HEK293 (cell line): ENCODE results near the gene KDSR.

Experiments used
- HOXC10 ChIP-seq: sonication (generic); formaldehyde crosslinking; IDR thresholded peaks from 2 replicates; pipeline ENCODE4 v1.8.1; 2023; ENCODE audit warnings: mild to moderate bottlenecking, missing genetic modification reagents
- REPIN1 ChIP-seq: fragments of 450-650 bp; formaldehyde crosslinking; IDR thresholded peaks from 2 replicates; pipeline ENCODE4 v1.5.1; 2017; ENCODE audit warnings: missing biosample characterization, missing genetic modification characterization, low read depth
- SP3 ChIP-seq: fragments of 450-650 bp; formaldehyde crosslinking; IDR thresholded peaks from 2 replicates; pipeline ENCODE4 v1.5.1; 2016; ENCODE audit warnings: missing biosample characterization, missing genetic modification characterization
- TRIM28 ChIP-seq: IDR thresholded peaks from 2 replicates; pipeline ENCODE4 v1.6.1; 2011; ENCODE audit warnings: low read length, control low read depth, borderline replicate concordance
- ZEB2 ChIP-seq: fragments of 450-650 bp; formaldehyde crosslinking; IDR thresholded peaks from 2 replicates; pipeline ENCODE4 v1.5.1; 2016; ENCODE audit warnings: missing biosample characterization, missing genetic modification characterization
- ZIC2 ChIP-seq: fragments of 450-650 bp; formaldehyde crosslinking; IDR thresholded peaks from 2 replicates; pipeline ENCODE4 v1.5.1; 2016; ENCODE audit warnings: missing biosample characterization, missing genetic modification characterization
- ZNF202 ChIP-seq: fragments of 450-650 bp; formaldehyde crosslinking; IDR thresholded peaks from 2 replicates; pipeline ENCODE4 v1.5.1; 2016; ENCODE audit warnings: missing biosample characterization, missing genetic modification characterization, borderline replicate concordance
- ZNF341 ChIP-seq: fragments of 450-650 bp; formaldehyde crosslinking; IDR thresholded peaks from 2 replicates; pipeline ENCODE4; 2016; ENCODE audit warnings: low read depth, missing biosample characterization, missing genetic modification characterization
- ZNF513 ChIP-seq: fragments of 450-650 bp; IDR thresholded peaks from 2 replicates; pipeline ENCODE4 v1.5.1; 2018; ENCODE audit warnings: missing biosample characterization, missing genetic modification characterization
- ZNF580 ChIP-seq: fragments of 450-650 bp; formaldehyde crosslinking; IDR thresholded peaks from 2 replicates; pipeline ENCODE4 v1.5.1; 2016; ENCODE audit warnings: missing biosample characterization, missing genetic modification characterization
- ZNF621 ChIP-seq: fragments of 450-650 bp; formaldehyde crosslinking; IDR thresholded peaks from 2 replicates; pipeline ENCODE4 v1.5.1; 2017; ENCODE audit warnings: missing biosample characterization, missing genetic modification characterization
- ZNF629 ChIP-seq: fragments of 450-650 bp; formaldehyde crosslinking; IDR thresholded peaks from 2 replicates; pipeline ENCODE4 v1.5.1; 2017; ENCODE audit warnings: missing biosample characterization, missing genetic modification characterization
- ZNF660 ChIP-seq: fragments of 450-650 bp; IDR thresholded peaks from 2 replicates; pipeline ENCODE4 v1.5.1; 2018; ENCODE audit warnings: missing biosample characterization, mild to moderate bottlenecking, missing genetic modification characterization
- ZNF677 ChIP-seq: fragments of 450-650 bp; IDR thresholded peaks from 2 replicates; pipeline ENCODE4 v1.5.0; 2018; ENCODE audit warnings: missing biosample characterization, mild to moderate bottlenecking, missing genetic modification characterization, moderate library complexity
- ZNF692 ChIP-seq: fragments of 450-650 bp; formaldehyde crosslinking; IDR thresholded peaks from 2 replicates; pipeline ENCODE4 v1.5.1; 2016; ENCODE audit warnings: missing biosample characterization, missing genetic modification characterization
- ZNF707 ChIP-seq: fragments of 450-650 bp; formaldehyde crosslinking; IDR thresholded peaks from 2 replicates; pipeline ENCODE4 v1.5.1; 2016; ENCODE audit warnings: missing biosample characterization, missing genetic modification characterization
- ZSCAN23 ChIP-seq: fragments of 450-650 bp; formaldehyde crosslinking; IDR thresholded peaks from 2 replicates; pipeline ENCODE4 v1.5.1; 2016; ENCODE audit warnings: missing biosample characterization, missing genetic modification characterization
- ZXDB ChIP-seq: fragments of 450-650 bp; formaldehyde crosslinking; IDR thresholded peaks from 2 replicates; pipeline ENCODE4 v1.5.1; 2016; ENCODE audit warnings: missing biosample characterization, missing genetic modification characterization
- TF ChIP-seq, protein P1 (sequence below): fragments of 450-650 bp; formaldehyde crosslinking; conservative IDR thresholded peaks from 2 replicates; pipeline ENCODE4 v1.5.1; 2016; ENCODE audit warnings: low read depth, missing biosample characterization, missing genetic modification characterization
- TF ChIP-seq, protein P2 (sequence below): fragments of 450-650 bp; formaldehyde crosslinking; IDR thresholded peaks from 2 replicates; pipeline ENCODE4 v1.5.1; 2017; ENCODE audit warnings: missing biosample characterization, missing genetic modification characterization
- TF ChIP-seq, protein P3 (sequence below): fragments of 450-650 bp; formaldehyde crosslinking; IDR thresholded peaks from 2 replicates; pipeline ENCODE4 v1.5.1; 2016; ENCODE audit warnings: missing biosample characterization, missing genetic modification characterization
- TF ChIP-seq, protein P4 (sequence below): fragments of 450-650 bp; formaldehyde crosslinking; IDR thresholded peaks from 2 replicates; pipeline ENCODE4 v1.5.1; 2016; ENCODE audit warnings: missing biosample characterization, missing genetic modification characterization
- TF ChIP-seq, protein P5 (sequence below): fragments of 450-650 bp; formaldehyde crosslinking; IDR thresholded peaks from 2 replicates; pipeline ENCODE4 v1.5.1; 2017; ENCODE audit warnings: missing biosample characterization, missing genetic modification characterization

Gene KDSR

GRCh38 chr18:63367053-63367953 is at the start of gene KDSR (continued):
- TF ChIP-seq, protein P1, sequence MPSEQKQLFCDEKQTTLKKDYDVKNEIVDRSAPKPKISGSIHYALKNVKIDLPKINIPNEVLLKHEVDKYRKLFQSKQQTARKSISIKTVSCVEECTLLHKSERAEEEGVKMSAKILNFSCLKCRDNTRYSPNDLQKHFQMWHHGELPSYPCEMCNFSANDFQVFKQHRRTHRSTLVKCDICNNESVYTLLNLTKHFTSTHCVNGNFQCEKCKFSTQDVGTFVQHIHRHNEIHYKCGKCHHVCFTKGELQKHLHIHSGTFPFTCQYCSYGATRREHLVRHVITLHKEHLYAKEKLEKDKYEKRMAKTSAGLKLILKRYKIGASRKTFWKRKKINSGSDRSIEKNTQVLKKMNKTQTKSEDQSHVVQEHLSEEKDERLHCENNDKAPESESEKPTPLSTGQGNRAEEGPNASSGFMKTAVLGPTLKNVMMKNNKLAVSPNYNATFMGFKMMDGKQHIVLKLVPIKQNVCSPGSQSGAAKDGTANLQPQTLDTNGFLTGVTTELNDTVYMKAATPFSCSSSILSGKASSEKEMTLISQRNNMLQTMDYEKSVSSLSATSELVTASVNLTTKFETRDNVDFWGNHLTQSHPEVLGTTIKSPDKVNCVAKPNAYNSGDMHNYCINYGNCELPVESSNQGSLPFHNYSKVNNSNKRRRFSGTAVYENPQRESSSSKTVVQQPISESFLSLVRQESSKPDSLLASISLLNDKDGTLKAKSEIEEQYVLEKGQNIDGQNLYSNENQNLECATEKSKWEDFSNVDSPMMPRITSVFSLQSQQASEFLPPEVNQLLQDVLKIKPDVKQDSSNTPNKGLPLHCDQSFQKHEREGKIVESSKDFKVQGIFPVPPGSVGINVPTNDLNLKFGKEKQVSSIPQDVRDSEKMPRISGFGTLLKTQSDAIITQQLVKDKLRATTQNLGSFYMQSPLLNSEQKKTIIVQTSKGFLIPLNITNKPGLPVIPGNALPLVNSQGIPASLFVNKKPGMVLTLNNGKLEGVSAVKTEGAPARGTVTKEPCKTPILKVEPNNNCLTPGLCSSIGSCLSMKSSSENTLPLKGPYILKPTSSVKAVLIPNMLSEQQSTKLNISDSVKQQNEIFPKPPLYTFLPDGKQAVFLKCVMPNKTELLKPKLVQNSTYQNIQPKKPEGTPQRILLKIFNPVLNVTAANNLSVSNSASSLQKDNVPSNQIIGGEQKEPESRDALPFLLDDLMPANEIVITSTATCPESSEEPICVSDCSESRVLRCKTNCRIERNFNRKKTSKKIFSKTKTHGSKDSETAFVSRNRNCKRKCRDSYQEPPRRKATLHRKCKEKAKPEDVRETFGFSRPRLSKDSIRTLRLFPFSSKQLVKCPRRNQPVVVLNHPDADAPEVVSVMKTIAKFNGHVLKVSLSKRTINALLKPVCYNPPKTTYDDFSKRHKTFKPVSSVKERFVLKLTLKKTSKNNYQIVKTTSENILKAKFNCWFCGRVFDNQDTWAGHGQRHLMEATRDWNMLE (tag by site-specific recombination): peak; percentile 39; the same call in 1 of the 2 replicates
- TF ChIP-seq ZXDB (tag by site-specific recombination) (peak; percentile 98), HOXC10 (no peak), ZNF513 (peak; percentile 55; the same call in 1 of the 2 replicates), ZNF580 (peak; percentile 85), REPIN1 (tag by site-specific recombination) (no peak), ZNF621 (tag by site-specific recombination) (no peak), ZSCAN23 (peak; percentile 78; the same call in 1 of the 2 replicates), ZNF341 (tag by site-specific recombination) (peak; percentile 88), ZNF707 (no peak), ZNF692 (tag by site-specific recombination) (peak; percentile 85), SP3 (tag by site-specific recombination) (peak; percentile 98), ZNF660 (tag by site-specific recombination) (peak; percentile 97), ZNF629 (peak; percentile 81), ZNF202 (no peak), ZNF677 (tag by site-specific recombination) (0 out of 2 replicates have a peak, but pooled peaks have one; percentile 13), ZEB2 (tag by site-specific recombination) (peak; percentile 87), TRIM28 (0 out of 2 replicates have a peak, but pooled peaks have one; percentile 56), ZIC2 (tag by site-specific recombination) (peak; percentile 86)
- TF ChIP-seq, protein P2, sequence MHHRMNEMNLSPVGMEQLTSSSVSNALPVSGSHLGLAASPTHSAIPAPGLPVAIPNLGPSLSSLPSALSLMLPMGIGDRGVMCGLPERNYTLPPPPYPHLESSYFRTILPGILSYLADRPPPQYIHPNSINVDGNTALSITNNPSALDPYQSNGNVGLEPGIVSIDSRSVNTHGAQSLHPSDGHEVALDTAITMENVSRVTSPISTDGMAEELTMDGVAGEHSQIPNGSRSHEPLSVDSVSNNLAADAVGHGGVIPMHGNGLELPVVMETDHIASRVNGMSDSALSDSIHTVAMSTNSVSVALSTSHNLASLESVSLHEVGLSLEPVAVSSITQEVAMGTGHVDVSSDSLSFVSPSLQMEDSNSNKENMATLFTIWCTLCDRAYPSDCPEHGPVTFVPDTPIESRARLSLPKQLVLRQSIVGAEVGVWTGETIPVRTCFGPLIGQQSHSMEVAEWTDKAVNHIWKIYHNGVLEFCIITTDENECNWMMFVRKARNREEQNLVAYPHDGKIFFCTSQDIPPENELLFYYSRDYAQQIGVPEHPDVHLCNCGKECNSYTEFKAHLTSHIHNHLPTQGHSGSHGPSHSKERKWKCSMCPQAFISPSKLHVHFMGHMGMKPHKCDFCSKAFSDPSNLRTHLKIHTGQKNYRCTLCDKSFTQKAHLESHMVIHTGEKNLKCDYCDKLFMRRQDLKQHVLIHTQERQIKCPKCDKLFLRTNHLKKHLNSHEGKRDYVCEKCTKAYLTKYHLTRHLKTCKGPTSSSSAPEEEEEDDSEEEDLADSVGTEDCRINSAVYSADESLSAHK (tag by site-specific recombination): peak; percentile 97
- TF ChIP-seq, protein P3, sequence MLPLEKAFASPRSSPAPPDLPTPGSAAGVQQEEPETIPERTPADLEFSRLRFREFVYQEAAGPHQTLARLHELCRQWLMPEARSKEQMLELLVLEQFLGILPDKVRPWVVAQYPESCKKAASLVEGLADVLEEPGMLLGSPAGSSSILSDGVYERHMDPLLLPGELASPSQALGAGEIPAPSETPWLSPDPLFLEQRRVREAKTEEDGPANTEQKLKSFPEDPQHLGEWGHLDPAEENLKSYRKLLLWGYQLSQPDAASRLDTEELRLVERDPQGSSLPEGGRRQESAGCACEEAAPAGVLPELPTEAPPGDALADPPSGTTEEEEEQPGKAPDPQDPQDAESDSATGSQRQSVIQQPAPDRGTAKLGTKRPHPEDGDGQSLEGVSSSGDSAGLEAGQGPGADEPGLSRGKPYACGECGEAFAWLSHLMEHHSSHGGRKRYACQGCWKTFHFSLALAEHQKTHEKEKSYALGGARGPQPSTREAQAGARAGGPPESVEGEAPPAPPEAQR: peak; percentile 88
- TF ChIP-seq, protein P4, sequence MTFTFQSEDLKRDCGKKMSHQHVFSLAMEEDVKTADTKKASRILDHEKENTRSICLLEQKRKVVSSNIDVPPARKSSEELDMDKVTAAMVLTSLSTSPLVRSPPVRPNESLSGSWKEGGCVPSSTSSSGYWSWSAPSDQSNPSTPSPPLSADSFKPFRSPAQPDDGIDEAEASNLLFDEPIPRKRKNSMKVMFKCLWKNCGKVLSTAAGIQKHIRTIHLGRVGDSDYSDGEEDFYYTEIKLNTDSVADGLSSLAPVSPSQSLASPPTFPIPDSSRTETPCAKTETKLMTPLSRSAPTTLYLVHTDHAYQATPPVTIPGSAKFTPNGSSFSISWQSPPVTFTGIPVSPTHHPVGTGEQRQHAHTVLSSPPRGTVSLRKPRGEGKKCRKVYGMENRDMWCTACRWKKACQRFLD: no peak
- TF ChIP-seq, protein P5, sequence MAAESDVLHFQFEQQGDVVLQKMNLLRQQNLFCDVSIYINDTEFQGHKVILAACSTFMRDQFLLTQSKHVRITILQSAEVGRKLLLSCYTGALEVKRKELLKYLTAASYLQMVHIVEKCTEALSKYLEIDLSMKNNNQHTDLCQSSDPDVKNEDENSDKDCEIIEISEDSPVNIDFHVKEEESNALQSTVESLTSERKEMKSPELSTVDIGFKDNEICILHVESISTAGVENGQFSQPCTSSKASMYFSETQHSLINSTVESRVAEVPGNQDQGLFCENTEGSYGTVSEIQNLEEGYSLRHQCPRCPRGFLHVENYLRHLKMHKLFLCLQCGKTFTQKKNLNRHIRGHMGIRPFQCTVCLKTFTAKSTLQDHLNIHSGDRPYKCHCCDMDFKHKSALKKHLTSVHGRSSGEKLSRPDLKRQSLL (tag by site-specific recombination): peak; percentile 80
